K562 (cell line): Measurements from ENCODE around the gene MTCH2. TPM values are rescaled to one million over a fixed set of nuclear protein-coding genes. Genes with fewer than 3 reads are reported as not detected.

Experiments
- ATAC-seq: fragments of 200-7000 bp; cut with Tn5 transposase; 3 replicates; pipeline ENCODE4 v1.9.1; 2020; ENCODE audit warnings: moderate library complexity
- BruUV-seq: library from RNA; stranded (reverse); fragments of 400-500 nt; replicated peaks from 2 replicates; lab custom pipeline; 2021; lab: Mats Ljungman, UMichigan
- CTCF ChIA-PET: fragments of 300-600 bp; formaldehyde crosslinking; extraction: SDS; loops from one replicate; lab custom pipeline; 2021; ENCODE audit warnings: low intra/inter-chr PET ratio; lab: Yijun Ruan, JAX
- POLR2A ChIA-PET: fragments of 300-600, 350-650 bp; sonication (Branson Sonifier 250); formaldehyde crosslinking; extraction: SDS; loops from one replicate; lab custom pipeline; 2021; ENCODE audit warnings: antibody characterized with exemption, inconsistent platforms; lab: Yijun Ruan, JAX
- DNase-seq, 4 experiments: peaks; one replicate each; pipeline versions ENCODE4 v3.0.0 to v3.0.0-alpha.2; 2011 to 2018; ENCODE audit warnings: low spot score in 3 of 4, mixed read lengths in 3 of 4; ENCODE audit errors: extremely low read depth in 1 of 4
- FAIRE-seq: peaks from 2 replicates; lab custom pipeline; 2011; peaks lifted over from hg19 to GRCh38; lab: Jason Lieb, UNC
- H2AFZ ChIP-seq: 2 replicates; pipeline ENCODE4 v1.6.0; 2011; ENCODE audit warnings: low read depth, low read length, control low read depth, inconsistent platforms
- H3K27ac ChIP-seq: fragments of 200-600 bp; 3 replicates; pipeline ENCODE4 v1.8.0; 2011; ENCODE audit warnings: low read depth, mild to moderate bottlenecking, control low read depth, inconsistent platforms, low read length, moderate library complexity, mixed read lengths; ENCODE audit errors: extremely low read depth
- H3K27me3 ChIP-seq, 2 experiments: fragments of 300-600 bp in 1 of 2; 2 replicates in 1 of 2; 3 replicates in 1 of 2; pipeline versions ENCODE4 v1.6.0 to v1.8.0; 2011; ENCODE audit warnings: inconsistent platforms in 2 of 2, low read length in 2 of 2, mild to moderate bottlenecking in 1 of 2, mixed read lengths in 1 of 2, moderate library complexity in 1 of 2; ENCODE audit not compliant: control insufficient read depth in 2 of 2, insufficient read depth in 2 of 2
- H3K36me3 ChIP-seq: fragments of 300-600 bp; 3 replicates; pipeline ENCODE4 v1.8.0; 2011; ENCODE audit warnings: mild to moderate bottlenecking, low read length, inconsistent platforms; ENCODE audit not compliant: control insufficient read depth, insufficient read depth
- H3K4me1 ChIP-seq, 2 experiments: fragments of 200-600 bp in 1 of 2; replicated peaks in 1 of 2; 2 replicates in 1 of 2; 3 replicates in 1 of 2; pipeline versions ENCODE4 v1.5.1 to v1.8.0; 2011; ENCODE audit warnings: inconsistent platforms in 2 of 2, low read length in 2 of 2, mild to moderate bottlenecking in 1 of 2, mixed read lengths in 1 of 2, moderate library complexity in 1 of 2; ENCODE audit not compliant: control insufficient read depth in 2 of 2, insufficient read depth in 2 of 2
- H3K4me2 ChIP-seq: 2 replicates; pipeline ENCODE4 v1.6.1; 2011; ENCODE audit warnings: low read length, control low read depth, inconsistent platforms, mixed read lengths; ENCODE audit not compliant: insufficient read depth
- H3K4me3 ChIP-seq: fragments of 200-600 bp; sonication (generic), shearing (Covaris generic); 2 replicates; pipeline ENCODE4 v1.5.1; 2016; ENCODE audit warnings: control low read depth, inconsistent platforms
- H3K79me2 ChIP-seq: fragments of 200-600 bp; 3 replicates; pipeline ENCODE4 v1.8.0; 2011; ENCODE audit warnings: low read length, inconsistent platforms; ENCODE audit not compliant: control insufficient read depth, insufficient read depth
- H3K9ac ChIP-seq, 2 experiments: 2 replicates each; pipeline versions ENCODE4 v1.6.0 to v1.6.1; 2011; ENCODE audit warnings: low read depth in 2 of 2, low read length in 2 of 2, control low read depth in 1 of 2, inconsistent platforms in 1 of 2, mild to moderate bottlenecking in 1 of 2, mixed read lengths in 1 of 2; ENCODE audit not compliant: insufficient read depth in 1 of 2
- H3K9me1 ChIP-seq: one replicate; pipeline ENCODE4 v1.6.0; 2011; ENCODE audit warnings: inconsistent platforms, mild to moderate bottlenecking, low read length, moderate library complexity; ENCODE audit not compliant: control insufficient read depth, insufficient read depth
- H3K9me3 ChIP-seq: replicated peaks from 2 replicates; pipeline ENCODE4 v1.5.1; 2011; ENCODE audit warnings: low read depth, low read length, inconsistent platforms; ENCODE audit not compliant: control insufficient read depth, insufficient read depth
- H4K20me1 ChIP-seq: replicated peaks from 2 replicates; pipeline ENCODE4 v1.6.1; 2011; ENCODE audit warnings: low read length, inconsistent platforms, mixed read lengths; ENCODE audit not compliant: control insufficient read depth, insufficient read depth
- CBX2 ChIP-seq: fragments of 200-600 bp; sonication (generic); IDR thresholded peaks from one replicate; pipeline ENCODE4 v1.6.1; 2012; ENCODE audit warnings: mild to moderate bottlenecking, low read length, inconsistent platforms; ENCODE audit not compliant: insufficient read depth, poor library complexity, severe bottlenecking
- ESRRB ChIP-seq: fragments of 250-450 bp; sonication (Bioruptor Pico); IDR thresholded peaks from 2 replicates; pipeline ENCODE4 v1.5.0; 2020; ENCODE audit warnings: mild to moderate bottlenecking, moderate library complexity, borderline replicate concordance
- EZH2 ChIP-seq: IDR thresholded peaks from 2 replicates; pipeline ENCODE4 v1.6.1; 2012; ENCODE audit warnings: low read depth, mild to moderate bottlenecking, inconsistent platforms, low read length, borderline replicate concordance
- FOXJ3 ChIP-seq: sonication (generic); formaldehyde crosslinking; IDR thresholded peaks from 2 replicates; pipeline ENCODE4 v1.4.0; 2020; ENCODE audit warnings: mild to moderate bottlenecking, missing genetic modification reagents
- HDAC1 ChIP-seq, 2 experiments: fragments of 450-650 bp; IDR thresholded peaks; 2 replicates each; pipeline ENCODE4 v1.6.1; 2016 to 2017; ENCODE audit warnings: inconsistent platforms in 1 of 2, mild to moderate bottlenecking in 1 of 2, moderate library complexity in 1 of 2
- HNRNPH1 ChIP-seq: fragments of 200-400 bp; formaldehyde crosslinking; optimal IDR thresholded peaks from 2 replicates; pipeline ENCODE3; 2017; ENCODE audit warnings: low read depth, mild to moderate bottlenecking, low read length, moderate library complexity
- MLX ChIP-seq, 2 experiments: fragments of 450-650 bp in 1 of 2; sonication (generic) in 1 of 2; formaldehyde crosslinking; conservative IDR thresholded peaks; 2 replicates each; pipeline versions ENCODE4 v1.4.0 to v1.8.1; 2020 to 2022; ENCODE audit warnings: mild to moderate bottlenecking in 1 of 2, missing genetic modification reagents in 1 of 2
- MTF1 ChIP-seq: fragments of 250-450 bp; sonication (Bioruptor Pico); IDR thresholded peaks from 2 replicates; pipeline ENCODE4 v1.9.0; 2021; ENCODE audit warnings: moderate library complexity, mild to moderate bottlenecking, inconsistent platforms, borderline replicate concordance
- NRF1 ChIP-seq, 2 experiments: fragments of 450-650 bp; IDR thresholded peaks in 1 of 2; conservative IDR thresholded peaks in 1 of 2; 2 replicates each; pipeline ENCODE4 v1.6.1; 2014; ENCODE audit warnings: mild to moderate bottlenecking in 2 of 2
- SP1 ChIP-seq: sonication (generic); formaldehyde crosslinking; IDR thresholded peaks from 2 replicates; pipeline ENCODE4 v1.8.1; 2022; ENCODE audit warnings: mild to moderate bottlenecking, missing genetic modification reagents
- ZNF274 ChIP-seq: IDR thresholded peaks from 2 replicates; pipeline ENCODE4 v1.6.1; 2011; ENCODE audit warnings: low read depth, mild to moderate bottlenecking, low read length, moderate library complexity, borderline replicate concordance
- ZNF77 ChIP-seq: fragments of 250-450 bp; sonication (Bioruptor Pico); IDR thresholded peaks from 2 replicates; pipeline ENCODE4 v1.5.0; 2020
- WGBS: fragments of 100-300 bp; shearing (Covaris generic); methylation state at CpG from one replicate; pipeline ENCODE4 v1.1.6; 2016; ENCODE audit warnings: low coverage, mixed read lengths; ENCODE audit not compliant: insufficient coverage; ENCODE audit errors: missing lambda C conversion rate; 5-methylcytosine and 5-hydroxymethylcytosine counted together
- in situ Hi-C: fragments of 300-500 bp; cut with MboI; formaldehyde crosslinking; loops from 4 replicates; pipeline ENCODE4 v1.15.0; 2018; ENCODE audit warnings: inconsistent platforms, mixed read lengths
- intact Hi-C: fragments of 100-400 bp; cut with micrococcal nuclease; formaldehyde crosslinking; loops from 2 replicates; pipeline ENCODE4 v1.14.2; 2022
- polyA plus RNA-seq, 8 experiments: library from polyadenylated mRNA; depleted of rRNA in 4 of 8; stranded (reverse) in 5 of 8; unstranded in 3 of 8; fragments of >200 nt; fragmentation: Nextera tagmentation in 2 of 8; fragmentation: Illumina TruSeq in 1 of 8; extraction: Ambion mirVana in 2 of 8; extraction: Trizol in 1 of 8; gene quantifications; 2 replicates each; pipeline versions ENCODE4 v1.2.1 to v1.2.3, GENCODE V29; 2011 to 2014; ENCODE audit warnings: inconsistent platforms in 1 of 8, missing spikeins in 1 of 8
- total RNA-seq, 7 experiments: library from RNA; depleted of rRNA in 6 of 7; stranded (reverse); fragments of >200 nt in 6 of 7; fragmentation: Illumina TruSeq in 2 of 7; extraction: Trizol in 2 of 7; gene quantifications; 2 replicates each; pipeline versions ENCODE4 v1.2.1 to v1.2.3, GENCODE V29; 2011 to 2021; ENCODE audit warnings: low replicate concordance in 1 of 7
- TF ChIP-seq, protein P1 (sequence below): fragments of 450-650 bp; IDR thresholded peaks from 2 replicates; pipeline ENCODE4 v1.6.1; 2016

Gene MTCH2
- total and polyA plus RNA-seq, 9 of the 15 experiments (the other 6 are each of a cell fraction or from before 2014, with no cell fraction given): 95.4 to 620 (median 198) TPM

- intact Hi-C loops: no loop called here
- peaks cover 7% of the 10 kb centered on the region for H3K9me1 ChIP-seq
- H3K27me3 ChIP-seq: peaks cover 28 to 41% of the 10 kb centered on the region in 2 experiments
- DNase-seq: no peak
- H2AFZ ChIP-seq: no peak overlapping the region
- TF ChIP-seq, protein P1, sequence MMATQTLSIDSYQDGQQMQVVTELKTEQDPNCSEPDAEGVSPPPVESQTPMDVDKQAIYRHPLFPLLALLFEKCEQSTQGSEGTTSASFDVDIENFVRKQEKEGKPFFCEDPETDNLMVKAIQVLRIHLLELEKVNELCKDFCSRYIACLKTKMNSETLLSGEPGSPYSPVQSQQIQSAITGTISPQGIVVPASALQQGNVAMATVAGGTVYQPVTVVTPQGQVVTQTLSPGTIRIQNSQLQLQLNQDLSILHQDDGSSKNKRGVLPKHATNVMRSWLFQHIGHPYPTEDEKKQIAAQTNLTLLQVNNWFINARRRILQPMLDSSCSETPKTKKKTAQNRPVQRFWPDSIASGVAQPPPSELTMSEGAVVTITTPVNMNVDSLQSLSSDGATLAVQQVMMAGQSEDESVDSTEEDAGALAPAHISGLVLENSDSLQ: no peak
- no peak for TF ChIP-seq ESRRB
- no peak for TF ChIP-seq SP1
- no peak for TF ChIP-seq ZNF77 (CRISPR knock-in tag)
- TF ChIP-seq EZH2: no peak
- no peak for TF ChIP-seq HNRNPH1
- TF ChIP-seq FOXJ3 (CRISPR knock-in tag): no peak
- TF ChIP-seq MTF1 (CRISPR knock-in tag): no peak
- no peak for TF ChIP-seq CBX2
- no peak for TF ChIP-seq HDAC1 (IDR thresholded peaks at IDR 0.05)
- no peak for TF ChIP-seq ZNF274
- TF ChIP-seq MLX (CRISPR knock-in tag; conservative IDR thresholded peaks at IDR 0.05): no peak
- TF ChIP-seq NRF1 (conservative IDR thresholded peaks at IDR 0.05 in 1 of 2, IDR thresholded peaks at IDR 0.05 in 1 of 2): no peak
- TF ChIP-seq, all 486 proteins: peak for 0
- POLR2A ChIA-PET: interaction anchor here (1.1 to 6.2 kb wide), 2 partner anchors 10 to 23 kb away, joined by 3 to 35 read pairs; partner anchors contain the start of gene FAM180B
- Histone ChIP-seq H3K4me1 (peaks cover 0 to 13% of the 10 kb centered on the region in 2 experiments; a peak in 3 of 5 replicates), H4K20me1 (no peaks in the 10 kb centered on the region), H3K36me3 (no peaks in the 10 kb centered on the region), H3K79me2 (no peaks in the 10 kb centered on the region), H3K4me3 (no peak overlapping the region), H3K9me3 (no peaks in the 10 kb centered on the region), H3K27ac (no peak overlapping the region), H3K4me2 (no peak overlapping the region), H3K9ac (no peak overlapping the region)
- CTCF ChIA-PET: no interaction called here
- in situ Hi-C loops: no loop called here
- BruUV-seq: no TSS peak
- WGBS: 6% methylated on average over 7 of the region's 7 CpGs
- ATAC-seq (peak; percentile 25; the same call in 2 of the 3 replicates), FAIRE-seq (no peak)
Observed at GRCh38 chr11:47595029-47595428, 47.3 kb downstream of the MTCH2 start.
